HCT116 (cell line): ENCODE results near the gene SUPT3H.

Experiments
- CEBPB ChIP-seq: IDR thresholded peaks from 2 replicates; pipeline ENCODE4 v1.6.1; 2012; ENCODE audit warnings: low read depth
- EZH2 ChIP-seq: fragments of 200-600 bp; sonication (generic); IDR thresholded peaks from 2 replicates; pipeline ENCODE4 v1.6.1; 2017; ENCODE audit warnings: antibody characterized with exemption, mixed run types
- EZH2phosphoT487 ChIP-seq: fragments of 200-600 bp; IDR thresholded peaks from 2 replicates; pipeline ENCODE4 v1.6.1; 2018; ENCODE audit warnings: antibody characterized with exemption, borderline replicate concordance
- POLR2A ChIP-seq: IDR thresholded peaks from 2 replicates; pipeline ENCODE4 v1.7.0; 2011; ENCODE audit warnings: borderline replicate concordance; ENCODE audit not compliant: insufficient read depth, insufficient read length; ENCODE audit errors: extremely low read depth
- POLR2AphosphoS5 ChIP-seq: IDR thresholded peaks from 2 replicates; pipeline ENCODE4 v1.6.1; 2011; ENCODE audit warnings: mild to moderate bottlenecking, low read depth, low read length, moderate library complexity
- RAD21 ChIP-seq: IDR thresholded peaks from 2 replicates; pipeline ENCODE4 v1.6.1; 2012; ENCODE audit warnings: low read depth, mild to moderate bottlenecking
- SP1 ChIP-seq: IDR thresholded peaks from 2 replicates; pipeline ENCODE4 v1.6.1; 2012; ENCODE audit warnings: low read depth
- SRF ChIP-seq: IDR thresholded peaks from 2 replicates; pipeline ENCODE4 v1.6.1; 2012; ENCODE audit warnings: low read depth
- TCF7L2 ChIP-seq: IDR thresholded peaks from 2 replicates; pipeline ENCODE4 v1.7.0; 2011; ENCODE audit warnings: borderline replicate concordance, inconsistent platforms; ENCODE audit not compliant: insufficient read depth, insufficient read length; ENCODE audit errors: extremely low read depth
- YY1 ChIP-seq: IDR thresholded peaks from 2 replicates; pipeline ENCODE4 v1.6.1; 2011; ENCODE audit warnings: low read length, low read depth, moderate library complexity, mild to moderate bottlenecking; ENCODE audit not compliant: insufficient replicate concordance; ENCODE audit errors: extremely low read depth
- ZNF274 ChIP-seq: fragments of 200-500 bp; sonication (Bioruptor generic); IDR thresholded peaks from 2 replicates; pipeline ENCODE4 v1.6.1; 2014; ENCODE audit warnings: mild to moderate bottlenecking, low read depth, low read length, inconsistent platforms
- TF ChIP-seq, protein P1 (sequence below), 3 experiments: fragments of 200-600 bp in 1 of 3; sonication (generic) in 1 of 3; IDR thresholded peaks in 2 of 3; conservative IDR thresholded peaks in 1 of 3; 2 replicates each; pipeline ENCODE4 v1.5.1; 2012 to 2017; ENCODE audit warnings: low read depth in 2 of 3, low read length in 2 of 3, antibody characterized with exemption in 1 of 3, borderline replicate concordance in 1 of 3, control low read depth in 1 of 3, mild to moderate bottlenecking in 1 of 3, mixed read lengths in 1 of 3, mixed run types in 1 of 3, moderate library complexity in 1 of 3; ENCODE audit not compliant: insufficient read depth in 1 of 3
- TF ChIP-seq, protein P2 (sequence below): IDR thresholded peaks from 2 replicates; pipeline ENCODE4 v1.6.1; 2012
- TF ChIP-seq, protein P3 (sequence below): IDR thresholded peaks from 2 replicates; pipeline ENCODE4 v1.6.1; 2011; ENCODE audit warnings: mild to moderate bottlenecking, low read length, moderate library complexity; ENCODE audit not compliant: insufficient replicate concordance; ENCODE audit errors: extremely low read depth

DNA sequence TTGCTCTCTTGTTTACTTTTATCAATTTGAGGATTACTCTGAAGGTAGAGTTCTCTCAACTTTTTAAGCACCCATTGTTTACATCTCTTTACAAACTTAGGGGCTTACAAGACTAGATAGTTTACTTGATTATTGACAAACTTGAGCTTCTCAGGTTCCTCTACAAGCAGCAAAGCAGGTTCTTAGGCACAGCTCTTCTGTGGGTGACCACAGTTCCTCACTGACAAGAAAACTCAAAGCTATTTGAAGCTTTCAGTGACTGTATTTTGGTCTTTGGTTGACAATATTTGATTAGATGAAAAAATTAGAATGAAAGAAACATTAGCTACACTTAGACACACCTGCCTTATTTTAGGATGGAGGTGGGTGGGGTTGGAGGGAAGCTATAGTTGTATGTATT lies 376.9 kb downstream of the SUPT3H start:
- TF ChIP-seq EZH2phosphoT487: no peak
- TF ChIP-seq, protein P1, sequence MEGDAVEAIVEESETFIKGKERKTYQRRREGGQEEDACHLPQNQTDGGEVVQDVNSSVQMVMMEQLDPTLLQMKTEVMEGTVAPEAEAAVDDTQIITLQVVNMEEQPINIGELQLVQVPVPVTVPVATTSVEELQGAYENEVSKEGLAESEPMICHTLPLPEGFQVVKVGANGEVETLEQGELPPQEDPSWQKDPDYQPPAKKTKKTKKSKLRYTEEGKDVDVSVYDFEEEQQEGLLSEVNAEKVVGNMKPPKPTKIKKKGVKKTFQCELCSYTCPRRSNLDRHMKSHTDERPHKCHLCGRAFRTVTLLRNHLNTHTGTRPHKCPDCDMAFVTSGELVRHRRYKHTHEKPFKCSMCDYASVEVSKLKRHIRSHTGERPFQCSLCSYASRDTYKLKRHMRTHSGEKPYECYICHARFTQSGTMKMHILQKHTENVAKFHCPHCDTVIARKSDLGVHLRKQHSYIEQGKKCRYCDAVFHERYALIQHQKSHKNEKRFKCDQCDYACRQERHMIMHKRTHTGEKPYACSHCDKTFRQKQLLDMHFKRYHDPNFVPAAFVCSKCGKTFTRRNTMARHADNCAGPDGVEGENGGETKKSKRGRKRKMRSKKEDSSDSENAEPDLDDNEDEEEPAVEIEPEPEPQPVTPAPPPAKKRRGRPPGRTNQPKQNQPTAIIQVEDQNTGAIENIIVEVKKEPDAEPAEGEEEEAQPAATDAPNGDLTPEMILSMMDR (IDR thresholded peaks at IDR 0.05 in 2 of 3, conservative IDR thresholded peaks at IDR 0.05 in 1 of 3; ENCODE audit: borderline replicate concordance in 1 of 3, insufficient read depth in 1 of 3, low read depth in 2 of 3, low read length in 2 of 3): no peak
- TF ChIP-seq, protein P2, sequence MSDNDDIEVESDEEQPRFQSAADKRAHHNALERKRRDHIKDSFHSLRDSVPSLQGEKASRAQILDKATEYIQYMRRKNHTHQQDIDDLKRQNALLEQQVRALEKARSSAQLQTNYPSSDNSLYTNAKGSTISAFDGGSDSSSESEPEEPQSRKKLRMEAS: no peak
- TF ChIP-seq POLR2AphosphoS5: no peak
- no peak for TF ChIP-seq CEBPB
- TF ChIP-seq POLR2A: no peak
- no peak for TF ChIP-seq SP1
- TF ChIP-seq TCF7L2: no peak
- TF ChIP-seq YY1: no peak
- no peak for TF ChIP-seq RAD21
- TF ChIP-seq, protein P3, sequence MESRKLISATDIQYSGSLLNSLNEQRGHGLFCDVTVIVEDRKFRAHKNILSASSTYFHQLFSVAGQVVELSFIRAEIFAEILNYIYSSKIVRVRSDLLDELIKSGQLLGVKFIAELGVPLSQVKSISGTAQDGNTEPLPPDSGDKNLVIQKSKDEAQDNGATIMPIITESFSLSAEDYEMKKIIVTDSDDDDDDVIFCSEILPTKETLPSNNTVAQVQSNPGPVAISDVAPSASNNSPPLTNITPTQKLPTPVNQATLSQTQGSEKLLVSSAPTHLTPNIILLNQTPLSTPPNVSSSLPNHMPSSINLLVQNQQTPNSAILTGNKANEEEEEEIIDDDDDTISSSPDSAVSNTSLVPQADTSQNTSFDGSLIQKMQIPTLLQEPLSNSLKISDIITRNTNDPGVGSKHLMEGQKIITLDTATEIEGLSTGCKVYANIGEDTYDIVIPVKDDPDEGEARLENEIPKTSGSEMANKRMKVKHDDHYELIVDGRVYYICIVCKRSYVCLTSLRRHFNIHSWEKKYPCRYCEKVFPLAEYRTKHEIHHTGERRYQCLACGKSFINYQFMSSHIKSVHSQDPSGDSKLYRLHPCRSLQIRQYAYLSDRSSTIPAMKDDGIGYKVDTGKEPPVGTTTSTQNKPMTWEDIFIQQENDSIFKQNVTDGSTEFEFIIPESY: no peak
- no peak for TF ChIP-seq ZNF274
- no peak for TF ChIP-seq EZH2
- no peak for TF ChIP-seq SRF
